Breast epithelium (tissue), 4 donors: Measurements from ENCODE around the gene BICC1. TPM values are rescaled to one million over a fixed set of nuclear protein-coding genes. Genes with fewer than 3 reads are reported as not detected.

Source experiments
- DNase-seq, 2 donors: peaks; one replicate each; pipeline ENCODE4 v3.0.0-alpha.2; 2019; ENCODE audit warnings: low spot score in 2 of 2
- H3K27ac ChIP-seq, 2 donors: fragments of 200-600 bp; sonication (generic) in 1 of 2; one replicate each; pipeline ENCODE4 v1.5.1; 2016 to 2019; ENCODE audit warnings: mild to moderate bottlenecking in 1 of 2
- H3K27me3 ChIP-seq, 2 donors: fragments of 200-600 bp; sonication (generic) in 1 of 2; one replicate each; pipeline versions ENCODE4 v1.5.1 to v1.6.0; 2017 to 2019; ENCODE audit warnings: control low read depth in 1 of 2, mild to moderate bottlenecking in 1 of 2
- H3K36me3 ChIP-seq: fragments of 200-600 bp; one replicate; pipeline ENCODE4 v1.5.1; 2019
- H3K4me1 ChIP-seq, 2 donors: fragments of 200-600 bp; sonication (generic); one replicate each; pipeline ENCODE4 v1.5.1; 2016 to 2019; ENCODE audit warnings: control low read depth in 1 of 2
- H3K4me3 ChIP-seq, 3 donors: fragments of 200-600 bp; sonication (generic); 1 replicate in 2 of 3; 2 replicates in 1 of 3; pipeline ENCODE4 v1.5.1; 2016 to 2019; ENCODE audit warnings: mild to moderate bottlenecking in 3 of 3, moderate library complexity in 2 of 3
- H3K9me3 ChIP-seq, 2 donors: fragments of 200-600 bp; sonication (generic) in 1 of 2; one replicate each; pipeline ENCODE4 v1.5.1; 2016 to 2019; ENCODE audit warnings: control low read depth in 1 of 2
- POLR2A ChIP-seq: fragments of 450-650 bp; IDR thresholded peaks from one replicate; pipeline ENCODE4 v1.6.1; 2016; ENCODE audit warnings: antibody characterized with exemption, mild to moderate bottlenecking, moderate library complexity
- POLR2AphosphoS5 ChIP-seq, 3 donors: sonication (generic); formaldehyde crosslinking; IDR thresholded peaks; one replicate each; pipeline ENCODE4 v1.6.1; 2017; ENCODE audit warnings: antibody characterized with exemption in 3 of 3
- intact Hi-C: fragments of 100-400 bp; cut with DNase I; formaldehyde crosslinking; loops from one replicate; pipeline ENCODE4 v1.15.1; 2023; ENCODE audit warnings: low total_unique reads
- total RNA-seq, 3 donors: library from RNA; depleted of rRNA; stranded (reverse); fragments of >200 nt; gene quantifications; one replicate each; pipeline ENCODE4 v1.1.0, GENCODE V29; 2016
- TF ChIP-seq, protein P1 (sequence below), 3 donors: fragments of 450-650 bp; IDR thresholded peaks; one replicate each; pipeline ENCODE4 v1.5.1; 2016 to 2017; ENCODE audit warnings: antibody characterized with exemption in 3 of 3, mild to moderate bottlenecking in 3 of 3, moderate library complexity in 3 of 3

Gene BICC1
- total RNA-seq, 3 donors from 2014 or later = 24.3 to 35.5 (median 26.2) TPM

DNA sequence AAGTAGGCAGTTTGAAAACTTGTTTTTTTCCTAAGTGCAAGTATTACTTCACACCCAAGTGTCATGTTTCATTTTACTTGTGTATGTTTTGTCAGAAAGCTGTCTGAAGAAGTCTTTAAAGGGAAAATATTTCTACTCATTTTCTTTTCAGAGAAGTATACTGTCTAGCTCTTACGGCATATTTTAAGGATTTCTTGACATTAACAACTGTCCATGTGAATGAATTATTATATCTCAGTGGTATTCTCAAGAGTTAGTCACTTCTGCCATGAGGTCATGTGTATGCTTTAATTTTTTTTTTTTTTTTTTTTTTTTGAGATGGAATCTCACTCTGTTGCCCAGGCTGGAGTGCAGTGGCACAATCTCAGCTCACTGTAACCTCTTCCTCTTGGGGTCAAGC lies 229.5 kb downstream of the BICC1 start:
- intact Hi-C loops = no loop called here
- Histone ChIP-seq H3K4me3 (no peak overlapping the region), H3K36me3 (no peaks in the 10 kb centered on the region), H3K4me1 (peaks cover 0 to 6% of the 10 kb centered on the region in 2 donors), H3K27me3 (no peaks in the 10 kb centered on the region), H3K9me3 (no peaks in the 10 kb centered on the region), H3K27ac (no peak overlapping the region)
- TF ChIP-seq, protein P1, sequence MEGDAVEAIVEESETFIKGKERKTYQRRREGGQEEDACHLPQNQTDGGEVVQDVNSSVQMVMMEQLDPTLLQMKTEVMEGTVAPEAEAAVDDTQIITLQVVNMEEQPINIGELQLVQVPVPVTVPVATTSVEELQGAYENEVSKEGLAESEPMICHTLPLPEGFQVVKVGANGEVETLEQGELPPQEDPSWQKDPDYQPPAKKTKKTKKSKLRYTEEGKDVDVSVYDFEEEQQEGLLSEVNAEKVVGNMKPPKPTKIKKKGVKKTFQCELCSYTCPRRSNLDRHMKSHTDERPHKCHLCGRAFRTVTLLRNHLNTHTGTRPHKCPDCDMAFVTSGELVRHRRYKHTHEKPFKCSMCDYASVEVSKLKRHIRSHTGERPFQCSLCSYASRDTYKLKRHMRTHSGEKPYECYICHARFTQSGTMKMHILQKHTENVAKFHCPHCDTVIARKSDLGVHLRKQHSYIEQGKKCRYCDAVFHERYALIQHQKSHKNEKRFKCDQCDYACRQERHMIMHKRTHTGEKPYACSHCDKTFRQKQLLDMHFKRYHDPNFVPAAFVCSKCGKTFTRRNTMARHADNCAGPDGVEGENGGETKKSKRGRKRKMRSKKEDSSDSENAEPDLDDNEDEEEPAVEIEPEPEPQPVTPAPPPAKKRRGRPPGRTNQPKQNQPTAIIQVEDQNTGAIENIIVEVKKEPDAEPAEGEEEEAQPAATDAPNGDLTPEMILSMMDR (IDR thresholded peaks at IDR 0.05) = no peak
- no peak for TF ChIP-seq POLR2A
- TF ChIP-seq POLR2AphosphoS5 (IDR thresholded peaks at IDR 0.05) = no peak
- DNase-seq = no peak

DNA sequence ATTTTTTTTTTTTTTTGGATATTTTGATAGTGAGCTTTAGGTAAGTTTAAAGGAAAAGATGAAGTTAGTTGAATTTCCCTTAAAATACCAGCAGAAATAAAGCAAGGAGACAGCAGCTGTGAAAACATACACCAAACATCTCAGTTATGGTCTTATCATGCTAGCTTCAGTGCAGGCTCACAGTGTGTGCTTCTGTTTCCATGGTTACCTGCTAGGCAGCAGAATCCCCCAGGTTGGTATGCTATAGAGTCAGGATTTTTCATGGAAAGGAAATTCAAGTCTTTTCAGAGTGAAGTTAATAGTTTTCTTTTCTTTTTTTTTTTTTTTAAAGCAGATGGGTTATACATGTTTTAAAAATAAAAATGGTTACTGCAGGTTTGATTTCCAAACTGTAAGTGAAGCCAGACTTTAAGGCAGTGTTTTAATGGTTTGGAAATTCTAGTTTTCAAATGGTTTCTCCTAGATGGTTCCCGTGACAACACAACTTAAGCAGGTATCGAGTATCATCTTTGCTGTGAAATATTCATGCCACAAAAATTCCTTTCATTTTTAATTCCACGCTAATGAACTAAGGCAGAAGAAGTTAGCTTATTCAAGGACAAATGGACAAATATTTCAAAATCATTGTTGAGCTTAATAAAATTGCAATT lies 230.9 kb downstream of the BICC1 start:
- H3K36me3 ChIP-seq = no peaks in the 10 kb centered on the region
- TF ChIP-seq, protein P1 (IDR thresholded peaks at IDR 0.05) = no peak
- TF ChIP-seq POLR2AphosphoS5 (IDR thresholded peaks at IDR 0.05) = no peak
- TF ChIP-seq POLR2A = no peak
- peaks cover 0 to 6% of the 10 kb centered on the region in 2 donors for H3K4me1 ChIP-seq
- intact Hi-C loops = no loop called here
- no peaks in the 10 kb centered on the region for H3K27me3 ChIP-seq
- no peak for DNase-seq
- no peaks in the 10 kb centered on the region for H3K9me3 ChIP-seq
- no peak overlapping the region for H3K4me3 ChIP-seq
- no peak overlapping the region for H3K27ac ChIP-seq

- TF ChIP-seq, protein P1 (IDR thresholded peaks at IDR 0.05) = no peak
- no peak for TF ChIP-seq POLR2AphosphoS5 (IDR thresholded peaks at IDR 0.05)
- TF ChIP-seq POLR2A = no peak
- H3K27ac ChIP-seq = no peak overlapping the region
- no peak for DNase-seq
- H3K4me3 ChIP-seq = no peak overlapping the region
- intact Hi-C loops = no loop called here
- no peaks in the 10 kb centered on the region for H3K36me3 ChIP-seq
- H3K27me3 ChIP-seq = no peaks in the 10 kb centered on the region
- H3K4me1 ChIP-seq = peaks cover 0 to 6% of the 10 kb centered on the region in 2 donors
- H3K9me3 ChIP-seq = no peaks in the 10 kb centered on the region
Observed at GRCh38 chr10:58746474-58747185, 234.0 kb downstream of the BICC1 start.

DNA sequence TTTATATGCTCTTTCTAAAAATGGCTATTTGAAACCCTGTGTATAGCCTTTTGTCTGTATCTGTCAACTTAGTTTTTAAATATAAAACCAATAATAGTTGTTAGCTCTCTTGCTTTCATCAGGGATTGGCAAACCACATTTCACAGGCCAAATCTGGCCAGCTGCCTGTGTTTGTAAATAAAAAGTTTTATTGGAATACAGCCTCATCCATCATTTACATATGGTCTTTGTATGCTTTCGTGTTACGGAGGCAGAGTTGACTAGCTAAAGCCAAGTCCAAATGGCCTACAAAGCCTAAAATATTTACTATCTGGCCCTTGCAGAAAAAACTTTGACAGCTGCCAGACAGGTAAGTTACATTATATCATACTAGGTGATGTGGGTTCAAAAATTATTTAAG lies 235.0 kb downstream of the BICC1 start:
- no peak overlapping the region for H3K27ac ChIP-seq
- H3K9me3 ChIP-seq = no peaks in the 10 kb centered on the region
- DNase-seq = no peak
- peaks cover 0 to 6% of the 10 kb centered on the region in 2 donors for H3K4me1 ChIP-seq
- no peaks in the 10 kb centered on the region for H3K27me3 ChIP-seq
- H3K4me3 ChIP-seq = no peak overlapping the region
- intact Hi-C loops = no loop called here
- H3K36me3 ChIP-seq = no peaks in the 10 kb centered on the region
- TF ChIP-seq POLR2AphosphoS5 (IDR thresholded peaks at IDR 0.05) (no peak), POLR2A (no peak)
- TF ChIP-seq, protein P1 (IDR thresholded peaks at IDR 0.05) = no peak

GRCh38 chr10:58752665-58753064 lies 240.0 kb downstream of the BICC1 start:
- intact Hi-C loops = no loop called here
- Histone ChIP-seq H3K4me1 (no peaks in the 10 kb centered on the region), H3K36me3 (no peaks in the 10 kb centered on the region), H3K4me3 (no peak overlapping the region), H3K27ac (no peak overlapping the region), H3K9me3 (no peaks in the 10 kb centered on the region), H3K27me3 (no peaks in the 10 kb centered on the region)
- no peak for DNase-seq
- TF ChIP-seq POLR2AphosphoS5 (IDR thresholded peaks at IDR 0.05) (no peak), POLR2A (no peak)
- TF ChIP-seq, protein P1 (IDR thresholded peaks at IDR 0.05) = no peak
